Inflammatory macrophage (primary cell): Measurements from ENCODE around the gene LRRC63.
A peak's percentile ranks its signal among the peaks of the same experiment; 100 is the strongest.
"Not testable (repeated sequence)": the region's sequence is repeated elsewhere in the genome, so short reads cannot be mapped to it uniquely, and the experiment has no call there.

Experiments used
- DNase-seq, 2 donors: peaks; one replicate each; pipeline ENCODE4 v3.0.0-alpha.2; 2020 to 2022

The LRRC63 gene

DNA sequence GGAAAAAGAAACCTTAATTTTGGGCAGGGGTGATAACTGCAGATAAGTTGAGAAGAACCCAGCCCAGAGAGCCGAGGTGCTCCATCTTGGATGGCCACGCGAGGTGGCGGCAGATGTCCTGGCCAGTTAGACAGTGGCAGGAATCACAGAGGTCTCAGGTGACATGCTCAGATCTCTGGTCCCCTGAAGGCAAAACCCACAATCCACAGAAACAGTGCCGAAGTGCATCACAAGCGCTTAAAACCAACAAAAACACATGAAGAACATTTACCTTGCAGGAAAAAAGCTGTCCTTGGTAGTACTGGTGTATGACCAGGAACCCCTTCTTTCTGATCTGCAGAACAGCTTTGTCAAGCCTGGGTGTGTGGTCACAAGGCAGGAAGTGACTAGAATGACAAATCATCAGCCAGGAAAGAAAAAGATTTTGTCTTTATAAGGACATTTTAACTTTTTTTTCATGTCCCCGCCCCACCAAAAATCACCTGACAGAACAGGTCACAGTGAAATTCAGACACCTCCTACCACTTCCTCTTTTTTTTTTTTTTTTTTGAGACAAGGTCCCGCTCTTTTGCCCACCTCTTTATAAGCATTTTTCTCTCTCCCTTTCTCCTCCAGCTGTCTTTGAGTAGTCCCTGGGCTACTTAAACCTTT is 29.8 kb upstream of the LRRC63 start, which contains the start of gene LCP1:
TSS of gene LCP1 (minus strand) at position 338 of the 651 bp plus-strand sequence. CDS start 22,515 bp downstream, outside the sequence.
- DNase-seq: peak; percentile 90 to 92

DNA sequence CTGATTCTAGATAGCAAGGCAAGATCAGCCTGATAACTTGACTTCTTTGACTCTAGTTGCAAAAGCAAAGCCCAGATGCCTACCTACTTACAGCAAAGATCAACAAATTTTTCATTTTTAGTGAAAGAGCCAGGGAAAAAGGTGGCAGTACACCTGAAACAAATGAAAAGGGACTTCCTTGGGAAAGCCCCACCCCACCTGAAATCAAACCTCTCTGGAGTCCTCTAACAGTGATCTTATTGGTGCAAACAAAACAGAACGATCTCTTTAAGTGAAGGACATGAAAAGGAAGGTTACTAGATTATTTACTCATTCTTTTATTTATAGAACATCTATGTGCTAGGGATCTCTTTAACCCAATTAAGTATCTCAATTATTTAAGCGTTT is 29.2 kb upstream of the LRRC63 start:
- no peak for DNase-seq

DNA sequence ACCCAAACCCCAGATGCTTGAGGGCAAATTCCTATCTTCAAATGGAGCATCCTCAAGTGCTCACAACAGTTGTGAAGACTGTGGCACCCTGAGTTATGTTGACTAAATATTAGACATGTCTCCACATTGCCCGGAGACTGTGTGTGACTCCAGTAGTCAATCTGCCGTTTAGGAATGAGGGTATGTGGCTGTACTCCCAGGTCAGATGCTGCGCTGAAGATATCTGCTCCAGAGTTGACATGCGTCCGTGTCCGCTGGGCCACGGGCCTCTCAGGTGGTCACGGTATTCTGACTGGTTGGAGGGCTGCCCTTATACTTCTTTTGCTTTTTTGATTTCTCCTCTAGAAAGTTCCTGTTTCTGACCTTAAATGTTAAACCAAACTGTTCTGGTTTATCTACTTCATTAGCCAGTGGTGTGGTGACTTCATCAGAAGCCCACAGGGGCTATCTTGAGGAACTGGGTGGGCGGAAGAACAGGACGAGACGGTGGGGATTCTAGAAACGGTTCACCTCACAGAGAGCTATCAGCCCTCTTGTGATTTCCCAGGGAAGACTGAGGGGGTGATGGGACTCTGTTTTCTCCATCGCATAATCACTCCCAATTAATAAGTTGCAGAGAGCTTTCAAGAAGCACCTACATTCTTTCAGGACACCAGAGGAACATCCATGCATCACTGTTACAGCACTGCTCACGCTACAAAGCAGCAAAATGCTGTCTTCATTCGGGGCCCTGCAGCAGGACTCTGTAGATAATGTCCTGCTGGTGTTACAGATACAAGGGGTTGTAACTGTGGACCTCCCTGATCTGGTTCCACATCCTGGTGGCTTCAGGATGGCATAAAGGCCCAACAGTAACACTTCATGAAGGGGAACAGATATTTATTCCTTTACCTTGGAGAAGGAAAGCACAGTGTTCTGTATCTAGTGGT is 28.4 kb upstream of the LRRC63 start:
- peak in 1 of 2 donors; percentile 64 for DNase-seq

DNA sequence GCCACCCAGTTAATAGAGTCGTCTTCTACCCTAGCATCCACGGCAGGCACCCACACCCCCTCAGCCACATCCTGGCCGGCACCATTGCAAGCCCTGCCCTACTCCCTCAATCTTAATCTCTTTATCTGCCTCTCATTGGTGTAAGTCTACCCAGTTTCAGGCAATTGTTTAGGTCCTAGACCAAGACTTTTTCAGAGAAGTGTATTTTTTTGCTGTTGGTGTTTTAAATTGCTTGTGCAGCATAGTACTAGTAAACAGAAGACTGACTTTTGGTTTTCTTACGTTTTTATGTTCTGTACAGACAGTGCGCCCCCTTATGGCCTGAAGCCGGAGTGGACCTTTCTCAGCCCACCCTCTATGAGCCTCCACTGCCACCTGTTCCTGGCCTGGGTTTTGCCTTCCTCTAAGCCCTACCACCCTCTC is 27.4 kb upstream of the LRRC63 start:
- peak; percentile 55 to 66 for DNase-seq

DNA sequence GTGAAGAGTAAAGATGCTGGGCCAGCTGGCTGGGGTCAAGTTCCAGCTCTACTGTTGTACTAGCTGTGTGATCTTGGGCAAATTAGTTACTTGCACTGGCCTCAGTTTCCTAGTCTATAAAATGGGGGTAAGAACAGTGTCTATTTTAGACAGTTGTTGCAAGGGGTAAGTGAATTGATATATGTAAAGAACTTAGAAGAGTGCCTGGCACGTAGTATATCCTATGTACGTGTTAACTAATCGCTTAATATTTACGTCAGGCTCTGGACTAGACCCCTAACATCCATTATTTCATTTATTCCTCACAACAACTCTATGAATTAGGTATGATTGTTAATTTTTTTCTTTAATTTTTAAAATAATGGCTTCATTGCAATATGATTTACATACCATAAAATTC is 26.1 kb upstream of the LRRC63 start:
- no peak for DNase-seq

DNA sequence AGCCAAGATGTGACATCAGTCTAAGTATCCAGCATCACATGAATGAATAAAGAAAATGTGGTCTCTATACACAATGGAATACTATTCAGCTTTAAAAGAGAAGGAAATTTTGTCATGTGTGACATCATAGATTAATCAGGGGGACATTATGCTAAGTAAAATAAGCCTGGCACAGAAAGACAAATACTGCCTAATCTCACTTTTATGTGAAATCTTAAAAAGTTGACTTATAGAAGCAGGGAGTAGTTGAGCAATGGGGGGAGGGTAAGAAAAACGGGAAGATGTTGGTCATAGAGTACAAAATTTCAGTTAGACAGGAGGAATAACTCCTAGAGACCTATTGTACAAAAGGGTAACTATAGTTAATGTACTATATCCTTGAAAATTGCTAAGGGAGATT is 19.3 kb upstream of the LRRC63 start:
- DNase-seq: peak; percentile 31 to 60

DNA sequence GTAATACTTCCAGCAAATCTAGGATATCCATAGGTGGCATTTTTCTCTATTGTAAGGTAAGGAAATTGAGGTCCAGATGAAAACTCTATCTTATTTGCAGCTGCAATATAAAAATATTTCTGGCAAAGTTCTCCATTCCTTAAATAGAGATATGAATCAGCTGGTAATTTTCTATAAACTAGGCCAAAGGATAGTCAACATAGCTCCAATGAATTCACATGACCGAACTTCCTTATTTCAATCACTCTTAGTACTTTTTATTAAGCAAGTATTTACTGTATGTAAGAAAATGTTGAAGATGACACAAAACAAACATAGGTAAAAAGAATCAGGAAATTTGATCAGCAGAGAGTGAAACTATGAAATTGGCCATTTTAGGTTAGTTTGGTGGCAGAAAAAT is 16.7 kb upstream of the LRRC63 start:
- peak; percentile 60 to 84 for DNase-seq

DNA sequence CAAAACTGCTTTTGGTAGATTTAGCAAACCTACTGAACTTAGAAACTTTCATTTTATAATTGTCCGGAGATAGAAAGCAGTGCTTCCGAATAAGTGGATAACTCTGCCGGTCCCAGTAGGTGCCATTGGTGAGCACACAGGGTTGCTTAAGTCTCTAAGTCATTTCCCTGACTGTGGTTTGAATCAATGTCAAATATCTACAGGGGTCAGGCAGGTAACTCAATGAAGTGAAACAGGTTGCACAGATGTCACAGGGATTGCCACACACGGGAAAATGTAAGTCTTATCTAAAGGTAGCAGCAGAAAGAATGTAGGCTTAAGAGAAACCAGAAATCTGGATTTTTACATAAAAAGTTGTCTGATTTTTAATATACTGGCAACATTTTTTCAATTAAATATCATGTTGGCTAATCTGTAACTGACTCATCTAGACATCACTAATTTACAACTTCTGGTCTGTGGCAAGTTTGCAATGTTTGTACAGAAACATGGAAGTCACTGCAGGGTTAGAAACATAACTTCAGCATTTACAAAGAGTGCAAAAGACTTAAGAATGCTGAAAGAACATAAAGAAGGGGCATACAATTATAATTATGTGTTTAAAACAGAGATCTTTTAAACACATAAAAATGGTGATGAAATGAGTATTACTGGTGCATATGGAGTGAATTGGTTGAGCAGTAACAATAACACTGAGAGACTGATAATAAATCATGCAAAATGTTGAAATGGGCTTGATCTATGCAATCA is 14.3 kb upstream of the LRRC63 start:
- DNase-seq: peak; percentile 55 to 75

DNA sequence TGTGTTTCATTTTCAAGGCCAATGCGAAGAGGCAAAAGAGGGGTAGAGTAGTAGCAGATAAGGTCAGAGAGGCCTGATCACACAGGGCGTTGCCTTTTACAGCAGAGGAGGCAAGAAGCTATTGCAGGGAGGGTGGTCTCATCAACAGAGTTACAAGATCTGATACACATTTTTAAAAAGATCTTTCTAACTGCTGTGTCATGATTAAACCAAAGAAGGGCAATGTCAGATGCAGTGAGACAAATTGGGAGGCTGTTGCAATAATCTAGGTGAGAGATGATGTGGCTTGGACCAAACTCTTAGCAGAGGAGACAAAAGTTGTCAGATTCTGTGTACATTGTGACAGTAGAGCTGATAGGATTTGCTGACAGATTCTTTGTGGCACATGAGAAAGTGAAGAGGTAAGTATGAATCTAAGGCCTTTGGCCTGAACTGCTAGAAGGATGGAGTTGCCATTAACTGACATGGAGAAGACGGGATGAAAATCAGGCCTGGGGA is 13.0 kb upstream of the LRRC63 start:
- DNase-seq: no peak

DNA sequence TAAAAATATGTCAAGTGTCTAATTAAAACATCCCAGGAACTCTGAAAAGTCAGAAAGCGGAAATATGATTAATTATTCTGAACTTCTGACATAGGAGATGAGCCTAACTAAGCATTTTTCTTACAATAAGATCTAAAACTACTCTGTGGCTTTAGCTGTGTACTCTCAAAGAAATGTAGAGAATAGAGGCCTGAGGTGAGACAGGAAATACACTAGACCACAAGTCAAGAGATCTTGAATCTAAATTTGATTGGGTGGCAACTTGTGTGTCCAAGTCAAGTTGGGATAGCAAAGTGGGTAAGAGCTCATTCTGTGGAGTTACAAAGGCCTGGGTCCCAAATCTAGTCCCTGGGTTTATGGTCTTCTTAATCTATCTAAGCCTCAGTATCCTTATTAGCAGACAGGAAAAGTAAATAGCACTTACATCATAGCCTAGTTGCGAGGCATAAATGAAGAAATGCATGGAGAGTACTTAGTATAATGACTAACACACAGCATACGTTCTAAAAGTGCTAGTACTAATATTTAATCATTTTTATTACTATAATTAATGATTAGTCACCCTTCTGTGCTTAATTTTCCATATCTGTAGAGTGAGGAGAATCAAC is 9.4 kb upstream of the LRRC63 start:
- DNase-seq: peak in 1 of 2 donors; percentile 38

DNA sequence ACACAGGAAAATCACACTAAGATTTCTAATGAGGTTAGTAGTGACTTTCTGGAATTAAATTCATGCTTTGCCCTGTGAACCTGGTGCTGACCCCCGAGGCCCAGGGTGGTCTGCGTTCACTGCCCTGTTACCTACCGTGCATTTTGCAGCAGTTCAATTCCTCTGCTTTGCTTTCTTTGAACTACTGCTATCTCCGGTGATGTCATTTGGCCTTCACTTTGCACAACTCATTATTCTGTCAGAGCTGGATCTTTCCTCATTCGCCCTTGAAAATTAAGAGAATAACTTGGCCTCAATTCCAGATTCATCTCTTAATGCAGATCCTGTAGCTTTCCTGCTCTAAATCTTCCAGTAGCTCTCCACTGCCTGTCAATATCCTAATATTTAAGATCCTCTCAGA is 8.8 kb upstream of the LRRC63 start:
- DNase-seq: peak; percentile 58

DNA sequence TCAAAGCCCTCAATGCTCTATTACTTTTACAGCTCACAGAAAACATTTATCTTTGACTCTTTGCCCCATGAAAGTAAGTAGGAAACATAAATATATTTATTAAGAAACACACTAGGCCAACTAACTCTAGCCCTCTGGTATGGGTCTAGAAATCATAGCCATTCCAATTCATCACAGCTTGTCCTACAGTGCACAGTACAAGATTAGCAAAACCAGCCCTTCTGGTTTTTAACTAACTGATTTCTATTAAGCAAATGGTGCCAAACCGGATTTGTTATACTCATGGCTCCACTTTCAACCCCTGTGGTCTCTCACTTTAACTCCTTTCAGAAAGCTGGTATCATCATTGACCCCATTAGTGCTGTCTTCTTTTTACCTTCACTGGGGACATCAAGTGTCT is 5.6 kb upstream of the LRRC63 start:
- no peak for DNase-seq

DNA sequence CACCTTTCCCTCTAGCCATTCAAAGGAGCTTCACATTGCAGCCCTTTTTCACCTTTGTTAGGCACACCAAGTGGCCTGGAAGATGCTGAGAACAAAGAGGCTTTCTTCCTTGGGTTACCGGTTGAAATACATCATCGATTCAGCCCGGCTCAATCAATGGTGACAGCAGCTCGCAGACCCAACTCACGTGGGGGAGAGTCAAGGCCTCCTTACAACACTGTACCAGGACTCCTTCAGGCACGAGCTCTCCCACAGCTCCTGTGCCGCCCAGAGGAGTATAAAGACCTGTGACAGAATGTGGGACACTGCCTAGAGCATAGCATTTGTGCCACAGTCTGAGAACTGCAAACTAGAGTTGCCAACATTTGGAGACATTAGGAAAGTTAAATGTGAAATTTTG is 3.9 kb upstream of the LRRC63 start:
- DNase-seq: no peak

DNA sequence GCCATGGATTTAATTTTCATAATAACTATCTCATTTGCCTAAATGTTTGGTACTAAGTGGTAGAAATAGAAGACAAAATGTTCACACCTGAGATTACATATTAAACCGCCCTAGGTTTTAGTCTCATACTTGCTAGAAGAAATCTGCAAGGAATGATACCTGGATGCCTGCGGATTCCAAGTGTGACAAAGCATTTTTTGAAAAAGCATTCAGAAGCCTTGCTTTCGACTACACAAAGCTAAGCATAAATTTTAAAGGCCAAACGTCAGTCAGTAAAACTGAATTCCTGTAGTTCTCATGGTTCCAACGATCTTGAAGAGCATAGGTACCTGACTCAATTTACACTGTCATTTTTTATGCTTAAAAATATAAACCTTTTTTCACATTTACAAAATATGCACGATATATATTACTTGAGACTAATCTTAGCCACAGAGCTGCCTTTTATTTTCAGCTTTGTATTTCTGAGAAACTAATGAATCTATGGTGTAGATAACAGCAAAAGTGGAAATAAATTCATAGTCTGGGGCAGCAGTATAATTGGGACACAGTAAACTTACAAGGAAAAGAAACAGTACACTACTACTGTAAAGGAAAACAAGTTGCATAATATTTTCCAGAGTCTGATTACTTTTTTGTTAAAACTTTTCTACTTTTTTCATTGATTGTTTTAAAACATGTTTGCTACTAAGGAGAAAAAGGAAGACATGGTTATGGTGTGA is 1.2 kb upstream of the LRRC63 start:
- DNase-seq: no peak

DNA sequence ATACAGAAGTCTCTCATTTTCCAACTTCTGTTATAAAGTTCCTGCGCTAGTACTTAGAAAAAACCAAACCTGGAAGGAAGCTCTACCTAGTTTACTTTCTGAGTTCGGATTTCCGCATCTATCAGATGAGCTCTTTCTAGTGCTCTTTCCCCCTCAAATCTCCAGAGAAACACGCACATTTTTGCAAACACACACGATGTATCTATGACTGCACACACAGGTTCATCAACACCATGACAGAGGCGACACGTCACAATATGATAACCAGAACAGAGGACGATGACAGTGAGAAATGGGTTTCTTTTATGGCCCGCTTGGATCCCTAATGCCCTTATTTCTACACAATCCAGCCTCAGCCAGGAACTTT is 629 bp upstream of the LRRC63 start:
- peak; percentile 47 to 48 for DNase-seq

DNA sequence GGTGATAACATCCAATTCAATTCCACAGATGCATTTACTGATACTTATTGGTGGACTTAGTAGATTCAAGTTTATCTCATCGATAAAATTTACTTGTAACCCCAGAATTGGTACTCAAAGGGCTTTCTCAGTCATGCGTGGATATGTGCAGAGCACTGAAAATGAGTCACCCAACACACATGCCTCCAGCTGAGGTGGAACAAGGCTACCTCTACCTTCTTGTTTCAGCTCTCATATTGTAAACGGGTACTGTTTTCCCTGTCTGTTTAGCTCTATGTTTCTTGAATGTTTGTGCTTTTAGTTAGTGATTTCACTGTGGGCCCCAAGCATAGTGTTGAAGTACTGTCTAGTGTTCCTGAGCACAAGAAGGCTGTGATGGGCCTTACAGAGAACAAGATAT is 1.5 kb downstream of the LRRC63 start:
- no peak for DNase-seq

DNA sequence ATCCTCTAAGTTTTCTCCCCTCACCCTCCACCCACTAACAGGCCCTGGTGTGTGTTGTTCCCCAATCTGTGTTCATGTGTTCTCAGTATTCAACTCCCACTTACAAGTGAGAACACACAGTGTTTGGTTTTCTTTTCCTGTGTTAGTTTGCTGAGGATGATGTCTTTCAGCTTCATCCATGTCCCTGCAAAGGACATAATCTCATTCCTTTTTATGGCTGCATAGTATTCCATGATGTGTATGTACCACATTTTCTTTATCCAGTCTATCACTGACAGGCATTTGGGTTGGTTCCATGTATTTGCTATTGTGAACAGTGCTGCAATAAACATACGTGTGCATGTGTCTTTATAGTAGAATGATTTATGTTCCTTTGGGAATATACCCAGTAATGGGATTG is 3.0 kb downstream of the LRRC63 start:
- DNase-seq: peak in 1 of 2 donors; percentile 19

DNA sequence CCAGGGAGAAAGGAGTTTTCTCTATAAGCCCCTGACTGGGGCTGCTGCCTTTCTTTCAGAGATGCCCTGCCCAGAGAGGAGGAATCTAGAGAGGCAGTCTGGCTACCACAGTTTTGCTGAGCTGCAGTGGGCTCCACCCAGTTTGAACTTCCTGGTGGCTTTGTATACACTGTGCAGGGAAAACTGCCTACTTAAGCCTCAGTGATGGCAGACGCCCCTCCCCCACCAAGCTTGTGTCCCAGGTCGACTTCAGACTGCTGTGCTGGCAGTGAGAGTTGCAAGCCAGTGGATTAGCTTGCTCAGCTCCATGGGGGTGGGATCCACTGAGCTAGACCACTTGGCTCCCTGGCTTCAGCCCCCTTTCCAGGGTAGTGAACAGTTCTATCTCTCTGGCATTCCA is 8.5 kb downstream of the LRRC63 start:
- DNase-seq: not testable (repeated sequence)

DNA sequence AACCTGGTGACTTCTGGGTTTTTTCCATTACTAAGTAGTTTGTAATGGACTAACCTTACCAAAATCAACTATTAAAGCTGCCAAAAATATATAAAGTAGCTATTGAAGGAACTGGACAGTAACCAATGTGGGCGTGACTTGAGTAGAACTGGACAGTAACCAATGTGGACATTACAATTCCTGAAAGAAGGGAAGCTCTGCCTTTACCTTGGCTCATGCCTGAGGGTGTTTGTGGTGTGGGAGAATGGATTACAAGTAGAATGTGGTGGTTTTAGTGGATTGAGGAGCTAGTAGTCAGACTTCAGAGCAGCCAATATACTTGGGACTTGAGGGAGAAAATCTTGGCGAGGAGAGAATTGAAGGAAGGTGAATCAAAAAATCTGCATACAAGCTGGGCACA is 17.5 kb downstream of the LRRC63 start:
- no peak for DNase-seq

DNA sequence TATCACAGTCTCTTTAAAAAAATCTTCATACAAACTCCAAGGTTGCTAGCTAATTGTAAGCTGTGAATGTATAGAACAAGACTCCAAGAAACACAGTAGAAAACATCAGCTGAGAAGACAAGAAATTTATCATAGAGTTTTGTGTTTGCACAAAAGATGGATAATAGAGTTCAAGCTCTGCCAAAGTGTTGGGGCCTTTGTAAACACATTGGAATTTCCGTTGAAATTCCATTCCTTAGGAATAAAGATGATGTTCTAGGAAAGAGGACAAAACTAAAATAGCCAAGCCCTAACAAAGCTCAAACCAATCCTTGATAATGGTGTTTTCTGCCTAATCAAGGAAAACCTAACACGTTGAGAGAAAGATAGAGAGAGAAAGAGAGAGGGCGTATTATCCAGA is 20.6 kb downstream of the LRRC63 start:
- no peak for DNase-seq

DNA sequence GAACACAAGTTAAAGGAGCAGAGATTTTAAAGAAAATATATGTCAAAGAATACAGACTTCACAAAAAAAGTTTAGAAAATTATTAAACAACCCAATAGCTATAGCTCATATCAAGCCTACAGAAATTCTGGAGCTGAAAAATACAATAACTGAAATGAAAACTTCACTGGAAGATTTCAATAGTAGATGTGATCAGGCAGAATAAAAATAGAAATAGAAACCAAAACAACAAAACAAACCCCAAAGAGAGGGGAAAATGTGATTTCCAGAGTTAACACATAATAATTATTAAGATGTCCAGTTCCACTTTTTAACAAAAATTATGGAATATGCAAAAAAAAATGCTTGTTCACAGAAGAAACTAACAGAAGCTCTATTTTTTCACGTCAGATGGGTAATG is 23.6 kb downstream of the LRRC63 start:
- no peak for DNase-seq

DNA sequence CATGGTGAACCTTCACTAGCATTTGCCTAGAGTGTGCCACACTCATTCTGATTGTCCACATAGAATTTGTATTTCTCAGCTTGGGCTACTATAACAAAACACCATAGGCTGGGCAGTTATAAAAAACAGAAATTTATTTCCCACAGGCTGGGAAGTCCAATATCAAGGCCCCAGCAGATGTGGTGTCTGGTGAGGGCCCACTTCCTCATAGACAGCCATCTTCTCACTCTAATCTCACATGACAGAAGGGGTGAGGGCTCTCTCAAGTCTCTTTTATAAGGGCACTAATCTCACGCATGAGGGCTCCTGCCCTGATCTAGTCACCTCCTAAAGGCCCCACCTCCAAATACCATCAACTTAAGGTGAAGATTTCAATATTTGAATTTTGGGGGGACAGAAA is 53.6 kb downstream of the LRRC63 start:
- DNase-seq: no peak
